ENCODE data around the gene TIAM2. TPM values are rescaled to one million over a fixed set of nuclear protein-coding genes. Genes with fewer than 3 reads are reported as not detected.

Gene TIAM2
- total RNA-seq, 2 experiments from 2014 or later: 4.4 to 5.3 TPM

- H3K4me1 Mint-ChIP-seq (ENCODE audit: low read depth): no peaks in the 10 kb centered on the region
- ChIA-PET CTCF (no interaction called here), POLR2A (no interaction called here)
- no peaks in the 10 kb centered on the region for H3K9me3 Mint-ChIP-seq
- TF ChIP-seq CTCF (IDR thresholded peaks at IDR 0.05): no peak
- H3K27me3 Mint-ChIP-seq: no peaks in the 10 kb centered on the region
- H3K4me3 ChIP-seq (ENCODE audit: low read length): no peak overlapping the region
- H3K9me3 ChIP-seq (ENCODE audit: control insufficient read depth in 1 of 2, insufficient read depth in 1 of 2, low read length in 2 of 2): no peaks in the 10 kb centered on the region
- no peaks in the 10 kb centered on the region for H3K36me3 Mint-ChIP-seq (ENCODE audit: low read depth)
- intact Hi-C loops (cut with DNase I, micrococcal nuclease): no loop called here
- no peak for ATAC-seq (ENCODE audit: poor library complexity)
- no peak overlapping the region for H3K27ac Mint-ChIP-seq
- no peak for DNase-seq
- H3K4me3 Mint-ChIP-seq: no peak overlapping the region
- no peak overlapping the region for H3K27ac ChIP-seq (ENCODE audit: low read depth in 1 of 2, low read length in 2 of 2)
- H3K36me3 ChIP-seq (ENCODE audit: insufficient read depth, low read length): no peaks in the 10 kb centered on the region
- no peaks in the 10 kb centered on the region for H3K4me1 ChIP-seq (ENCODE audit: insufficient read depth, low read length)
- H3K27me3 ChIP-seq (ENCODE audit: control insufficient read depth in 1 of 2, insufficient read depth in 2 of 2, low read length in 2 of 2): no peaks in the 10 kb centered on the region
These were observed 167.6 kb downstream of the TIAM2 start for GRCh38 chr6:155162682-155163081.

GRCh38 chr6:155163601-155164000, 168.5 kb downstream of the TIAM2 start:
- ATAC-seq (ENCODE audit: poor library complexity) (no peak), DNase-seq (no peak)
- Mint-ChIP-seq H3K4me3 (no peak overlapping the region), H3K27ac (no peak overlapping the region), H3K9me3 (no peaks in the 10 kb centered on the region), H3K27me3 (no peaks in the 10 kb centered on the region), H3K4me1 (ENCODE audit: low read depth) (no peaks in the 10 kb centered on the region), H3K36me3 (ENCODE audit: low read depth) (no peaks in the 10 kb centered on the region)
- no peaks in the 10 kb centered on the region for H3K9me3 ChIP-seq (ENCODE audit: control insufficient read depth in 1 of 2, insufficient read depth in 1 of 2, low read length in 2 of 2)
- H3K4me1 ChIP-seq (ENCODE audit: insufficient read depth, low read length): no peaks in the 10 kb centered on the region
- H3K27me3 ChIP-seq (ENCODE audit: control insufficient read depth in 1 of 2, insufficient read depth in 2 of 2, low read length in 2 of 2): no peaks in the 10 kb centered on the region
- no peaks in the 10 kb centered on the region for H3K36me3 ChIP-seq (ENCODE audit: insufficient read depth, low read length)
- H3K27ac ChIP-seq (ENCODE audit: low read depth in 1 of 2, low read length in 2 of 2): no peak overlapping the region
- intact Hi-C loops (cut with DNase I, micrococcal nuclease): no loop called here
- TF ChIP-seq CTCF (IDR thresholded peaks at IDR 0.05): no peak
- ChIA-PET CTCF (no interaction called here), POLR2A (no interaction called here)
- H3K4me3 ChIP-seq (ENCODE audit: low read length): no peak overlapping the region

GRCh38 chr6:155165029-155165710, 170.1 kb downstream of the TIAM2 start:
- no peak overlapping the region for H3K27ac Mint-ChIP-seq
- CTCF ChIA-PET: no interaction called here

More at GRCh38 chr6:155165029-155165710, 170.1 kb downstream of the TIAM2 start:
- TF ChIP-seq CTCF (IDR thresholded peaks at IDR 0.05): no peak
- no peak for DNase-seq
- Histone ChIP-seq H3K36me3 (ENCODE audit: insufficient read depth, low read length) (no peaks in the 10 kb centered on the region), H3K9me3 (ENCODE audit: control insufficient read depth in 1 of 2, insufficient read depth in 1 of 2, low read length in 2 of 2) (no peaks in the 10 kb centered on the region), H3K4me3 (ENCODE audit: low read length) (no peak overlapping the region), H3K27me3 (ENCODE audit: control insufficient read depth in 1 of 2, insufficient read depth in 2 of 2, low read length in 2 of 2) (no peaks in the 10 kb centered on the region), H3K27ac (ENCODE audit: low read depth in 1 of 2, low read length in 2 of 2) (no peak overlapping the region), H3K4me1 (ENCODE audit: insufficient read depth, low read length) (peaks cover under 1% of the 10 kb centered on the region)
- H3K27me3 Mint-ChIP-seq: no peaks in the 10 kb centered on the region
- no peak overlapping the region for H3K4me3 Mint-ChIP-seq
- intact Hi-C loops (cut with DNase I, micrococcal nuclease): no loop called here
- H3K36me3 Mint-ChIP-seq (ENCODE audit: low read depth): no peaks in the 10 kb centered on the region
- H3K4me1 Mint-ChIP-seq (ENCODE audit: low read depth): no peaks in the 10 kb centered on the region
- H3K9me3 Mint-ChIP-seq: no peaks in the 10 kb centered on the region
- ATAC-seq (ENCODE audit: poor library complexity): no peak
- POLR2A ChIA-PET: no interaction called here

All from CD4-positive, alpha-beta T cell (primary cell).